GM12875 (cell line): Measurements from ENCODE around the gene NEDD4.
"Not testable (repeated sequence)": the region's sequence is repeated elsewhere in the genome, so short reads cannot be mapped to it uniquely, and the experiment has no call there.

Experiments
- H3K4me3 ChIP-seq: one replicate; pipeline ENCODE4 v1.5.1; 2011; ENCODE audit warnings: low read depth, low read length, control low read depth
- CTCF ChIP-seq: IDR thresholded peaks from 2 replicates; pipeline ENCODE4 v1.5.1; 2011; ENCODE audit warnings: low read depth, mild to moderate bottlenecking, control low read depth, inconsistent platforms, low read length, moderate library complexity, borderline replicate concordance; ENCODE audit not compliant: insufficient read depth

The NEDD4 gene

DNA sequence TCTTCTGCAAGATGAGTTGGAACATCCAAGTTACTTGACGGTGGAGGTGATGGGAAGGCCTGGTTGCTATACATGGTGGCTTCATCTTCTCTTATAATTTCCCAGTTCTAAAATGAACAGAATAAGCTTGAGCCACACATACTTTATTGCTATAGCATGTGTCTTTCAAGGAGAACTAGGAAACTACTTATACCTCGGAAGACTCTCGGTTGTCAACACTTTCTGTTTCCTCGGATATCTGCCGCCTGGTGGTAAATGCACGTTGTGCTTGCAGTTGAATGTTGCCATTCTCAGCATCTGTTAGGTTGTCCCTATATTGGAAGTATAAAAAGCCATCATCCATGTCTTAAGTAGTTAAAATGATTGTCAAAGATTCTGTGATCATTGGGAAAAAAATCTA is 132.9 kb downstream of the NEDD4 start:
- TF ChIP-seq CTCF: no peak
- H3K4me3 ChIP-seq: no peak overlapping the region

- H3K4me3 ChIP-seq: no peak overlapping the region
- TF ChIP-seq CTCF: no peak
These were observed 133.7 kb downstream of the NEDD4 start for GRCh38 chr15:55859681-55860080.

DNA sequence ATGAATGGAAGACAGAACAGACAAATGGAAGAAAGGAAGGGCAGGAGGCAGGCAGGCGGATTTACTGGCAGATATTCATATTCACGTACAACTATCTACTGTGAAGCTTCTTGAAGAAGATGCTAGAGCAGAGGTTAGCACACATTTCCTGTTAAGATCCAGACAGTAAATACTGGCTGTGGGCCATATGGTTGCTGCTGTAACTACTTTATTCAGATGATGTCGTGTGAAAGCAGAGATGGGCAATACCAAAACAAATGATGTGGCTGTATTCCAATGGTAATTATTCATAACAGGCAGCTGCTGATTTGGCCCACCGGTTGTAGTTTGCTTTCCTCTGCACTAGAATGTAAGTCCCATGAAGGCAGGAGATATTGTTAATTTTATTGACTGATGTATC is 134.8 kb downstream of the NEDD4 start:
- H3K4me3 ChIP-seq: no peak overlapping the region
- TF ChIP-seq CTCF: no peak

DNA sequence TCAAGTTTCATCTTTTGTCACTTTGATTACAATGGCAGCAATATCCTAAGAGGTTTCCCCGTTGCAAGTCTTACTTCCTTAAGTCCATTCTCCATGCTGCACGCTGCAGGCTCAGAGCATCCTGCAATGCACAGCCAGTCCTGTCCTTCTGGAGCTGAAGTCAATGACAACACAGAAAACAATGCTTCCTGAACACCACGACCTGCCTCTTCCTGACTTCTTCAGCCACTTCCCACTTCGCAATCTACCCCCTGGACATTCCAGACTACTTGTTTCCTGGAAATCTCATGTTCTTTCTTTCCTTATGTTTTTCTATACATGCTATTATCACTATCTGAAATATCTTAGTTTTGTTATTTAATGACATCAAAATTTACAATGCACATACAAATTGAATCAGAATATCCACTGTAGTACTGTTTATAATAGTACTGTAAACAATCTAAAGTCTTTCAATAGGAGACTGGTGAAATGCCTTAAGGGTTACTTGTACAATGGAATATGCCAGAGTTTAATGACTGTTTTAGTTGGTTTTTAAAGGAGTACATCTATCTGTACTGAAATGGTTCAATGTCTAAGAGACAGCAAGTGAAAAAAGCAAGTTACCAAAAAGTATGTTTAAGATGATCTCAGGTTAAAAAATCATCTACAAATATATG is 136.8 kb downstream of the NEDD4 start:
- no peak for TF ChIP-seq CTCF
- H3K4me3 ChIP-seq: no peak overlapping the region

GRCh38 chr15:55853134-55853533 is 140.3 kb downstream of the NEDD4 start:
- H3K4me3 ChIP-seq: no peak overlapping the region
- TF ChIP-seq CTCF: no peak

DNA sequence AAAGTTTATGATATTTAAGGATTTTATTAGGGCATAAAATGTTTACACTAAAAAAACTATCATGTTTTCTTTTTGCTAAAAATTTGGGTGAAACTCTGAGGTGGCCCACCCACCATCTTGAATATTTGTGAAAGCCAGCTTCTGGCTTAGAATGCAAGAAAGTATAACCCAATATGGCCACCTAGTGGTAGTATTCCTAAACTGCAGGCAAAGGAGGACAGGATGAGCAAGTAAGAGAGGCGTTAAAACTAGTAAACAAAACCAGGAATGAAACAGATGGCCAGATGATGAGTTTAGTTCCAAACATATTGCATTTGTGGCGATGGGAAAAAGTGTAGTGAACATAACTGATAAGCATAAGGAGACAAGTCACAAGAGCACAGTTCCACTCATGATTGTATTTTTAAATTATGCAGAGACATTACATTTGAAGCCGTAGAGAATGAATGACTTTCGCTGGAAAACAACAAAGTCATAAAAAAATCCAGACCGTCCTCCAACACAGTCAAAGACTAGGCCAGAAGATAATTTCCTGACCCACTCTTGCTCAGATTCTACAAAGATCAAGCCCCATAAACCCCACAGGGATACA is 147.2 kb downstream of the NEDD4 start:
- no peak overlapping the region for H3K4me3 ChIP-seq
- peak; percentile 69 for TF ChIP-seq CTCF

DNA sequence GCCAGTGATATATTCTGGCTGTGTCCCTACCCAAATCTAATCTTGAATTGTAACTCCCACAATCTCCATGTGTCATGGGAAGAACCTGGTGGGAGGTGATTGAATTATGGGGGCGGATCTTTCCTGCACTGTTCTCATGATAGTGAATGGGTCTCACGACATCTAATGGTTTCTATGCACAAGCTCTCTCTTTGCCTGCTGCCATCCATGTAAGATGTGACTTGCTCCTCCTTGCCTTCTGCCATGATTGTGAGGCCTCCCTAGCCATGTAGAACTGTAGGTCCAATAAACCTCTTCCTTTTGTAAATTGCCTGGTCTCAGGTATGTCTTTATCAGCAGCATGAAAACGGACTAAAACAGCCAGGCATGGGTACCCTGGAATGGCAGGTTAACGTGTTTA is 150.5 kb downstream of the NEDD4 start:
- H3K4me3 ChIP-seq: not testable (repeated sequence)
